Epithelial cell of proximal tubule (primary cell): ENCODE data around the gene SNX9. TPM values are rescaled to one million over a fixed set of nuclear protein-coding genes. Genes with fewer than 3 reads are reported as not detected.
"Not testable (repeated sequence)": the region's sequence is repeated elsewhere in the genome, so short reads cannot be mapped to it uniquely, and the experiment has no call there.

ENCODE experiments used
- DNase-seq: peaks from one replicate; pipeline ENCODE4 v3.0.0-alpha.2; 2011; ENCODE audit warnings: low read depth
- H3K4me3 ChIP-seq: 2 replicates; pipeline ENCODE4 v1.5.1; 2011; ENCODE audit warnings: low read depth, mild to moderate bottlenecking, low read length
- total RNA-seq: library from RNA; depleted of rRNA; stranded (reverse); fragments of >200 nt; gene quantifications from 2 replicates; pipeline ENCODE4 v1.2.3, GENCODE V29; 2015
- TF ChIP-seq, protein P1 (sequence below): conservative IDR thresholded peaks from 2 replicates; pipeline ENCODE4 v1.5.1; 2012; ENCODE audit warnings: low read depth, mild to moderate bottlenecking, low read length

SNX9 gene
- total RNA-seq, 1 donor from 2014 or later, result 51.3 TPM

DNA sequence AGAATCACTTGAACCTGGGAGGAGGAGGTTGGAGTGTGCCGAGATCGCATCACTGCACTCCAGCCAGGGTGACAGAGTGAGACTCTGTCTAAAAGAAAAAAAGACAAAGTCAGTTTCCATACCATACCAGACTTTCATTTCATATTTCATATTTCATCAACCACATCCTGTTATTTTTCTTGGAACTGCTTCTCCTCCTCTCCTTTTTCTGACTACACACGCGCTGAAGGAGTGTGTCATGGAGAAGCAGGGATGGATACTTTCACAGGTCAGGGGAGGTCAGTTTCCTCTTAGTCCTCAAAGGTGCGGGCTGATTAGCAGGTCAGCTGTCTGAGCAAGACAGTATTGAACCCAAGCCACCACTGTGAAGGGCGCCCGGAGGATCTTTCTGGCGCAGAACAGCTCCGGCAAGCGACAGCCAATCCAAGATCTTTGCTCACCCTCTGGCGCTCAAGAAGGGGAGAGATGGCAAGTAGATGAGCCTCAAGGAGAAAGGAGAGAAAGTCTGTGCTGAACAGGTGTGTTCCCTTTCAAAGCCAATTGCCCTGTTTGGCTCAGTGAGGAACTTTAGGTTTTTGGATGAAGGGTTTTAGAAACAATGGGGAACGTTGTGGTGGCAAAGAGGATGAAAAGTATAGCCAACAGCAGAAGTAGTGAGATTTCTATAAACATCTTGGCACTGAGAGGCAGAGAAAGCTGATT lies 139.7 kb downstream of the SNX9 start:
- TF ChIP-seq, protein P1, sequence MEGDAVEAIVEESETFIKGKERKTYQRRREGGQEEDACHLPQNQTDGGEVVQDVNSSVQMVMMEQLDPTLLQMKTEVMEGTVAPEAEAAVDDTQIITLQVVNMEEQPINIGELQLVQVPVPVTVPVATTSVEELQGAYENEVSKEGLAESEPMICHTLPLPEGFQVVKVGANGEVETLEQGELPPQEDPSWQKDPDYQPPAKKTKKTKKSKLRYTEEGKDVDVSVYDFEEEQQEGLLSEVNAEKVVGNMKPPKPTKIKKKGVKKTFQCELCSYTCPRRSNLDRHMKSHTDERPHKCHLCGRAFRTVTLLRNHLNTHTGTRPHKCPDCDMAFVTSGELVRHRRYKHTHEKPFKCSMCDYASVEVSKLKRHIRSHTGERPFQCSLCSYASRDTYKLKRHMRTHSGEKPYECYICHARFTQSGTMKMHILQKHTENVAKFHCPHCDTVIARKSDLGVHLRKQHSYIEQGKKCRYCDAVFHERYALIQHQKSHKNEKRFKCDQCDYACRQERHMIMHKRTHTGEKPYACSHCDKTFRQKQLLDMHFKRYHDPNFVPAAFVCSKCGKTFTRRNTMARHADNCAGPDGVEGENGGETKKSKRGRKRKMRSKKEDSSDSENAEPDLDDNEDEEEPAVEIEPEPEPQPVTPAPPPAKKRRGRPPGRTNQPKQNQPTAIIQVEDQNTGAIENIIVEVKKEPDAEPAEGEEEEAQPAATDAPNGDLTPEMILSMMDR, result no peak
- DNase-seq, result no peak

DNA sequence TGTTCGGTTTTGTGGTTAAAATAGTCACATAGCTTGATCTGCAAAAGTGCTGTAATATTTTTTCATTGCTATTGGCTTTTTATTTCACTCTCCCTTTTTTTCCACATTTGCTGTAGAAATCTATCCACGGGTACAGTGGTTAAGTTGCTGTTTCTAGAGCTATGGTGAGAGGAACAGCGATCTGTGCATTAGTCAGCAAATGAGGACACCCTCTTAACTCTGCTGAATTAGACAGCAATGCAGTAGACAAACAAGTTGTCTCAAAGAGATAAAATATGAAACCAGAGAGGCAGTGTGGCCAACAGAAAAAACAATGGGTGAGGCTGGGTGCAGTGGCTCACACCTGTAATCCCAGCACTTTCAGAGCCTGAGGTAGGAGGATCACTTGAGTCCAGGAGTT lies 141.1 kb downstream of the SNX9 start:
- no peak overlapping the region for H3K4me3 ChIP-seq
- DNase-seq, result no peak
- TF ChIP-seq, protein P1, result no peak

More for the DNA sequence above, 139.7 kb downstream of the SNX9 start:
- H3K4me3 ChIP-seq, result no peak overlapping the region

GRCh38 chr6:157965387-157965786 lies 142.3 kb downstream of the SNX9 start:
- H3K4me3 ChIP-seq, result no peak overlapping the region
- DNase-seq, result no peak
- TF ChIP-seq, protein P1, result no peak

DNA sequence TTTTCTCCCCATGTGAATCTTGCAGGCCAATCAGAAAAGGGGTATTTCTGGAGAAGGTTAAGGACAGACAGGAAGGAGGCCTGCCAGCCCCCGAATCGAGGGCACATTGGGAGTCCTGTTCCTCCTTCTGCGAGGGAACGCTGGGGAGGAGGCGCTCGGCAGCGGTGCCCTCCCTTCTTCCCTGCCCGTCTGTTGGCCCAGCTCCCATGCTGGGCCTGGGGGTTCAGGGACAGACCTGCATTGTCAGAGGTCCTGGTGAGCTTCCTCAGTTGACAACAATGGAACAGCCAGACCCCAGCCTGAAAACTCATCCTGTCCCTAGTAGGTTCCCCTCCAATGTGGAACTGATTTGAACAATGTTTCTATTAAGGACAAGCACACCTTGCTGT lies 143.5 kb downstream of the SNX9 start:
- DNase-seq, result no peak
- TF ChIP-seq, protein P1, result no peak
- H3K4me3 ChIP-seq, result no peak overlapping the region

GRCh38 chr6:157967020-157967419 lies 144.0 kb downstream of the SNX9 start:
- DNase-seq, result no peak
- TF ChIP-seq, protein P1, result no peak
- no peak overlapping the region for H3K4me3 ChIP-seq

GRCh38 chr6:157967486-157967885 lies 144.4 kb downstream of the SNX9 start:
- TF ChIP-seq, protein P1, result no peak
- no peak for DNase-seq
- no peak overlapping the region for H3K4me3 ChIP-seq

DNA sequence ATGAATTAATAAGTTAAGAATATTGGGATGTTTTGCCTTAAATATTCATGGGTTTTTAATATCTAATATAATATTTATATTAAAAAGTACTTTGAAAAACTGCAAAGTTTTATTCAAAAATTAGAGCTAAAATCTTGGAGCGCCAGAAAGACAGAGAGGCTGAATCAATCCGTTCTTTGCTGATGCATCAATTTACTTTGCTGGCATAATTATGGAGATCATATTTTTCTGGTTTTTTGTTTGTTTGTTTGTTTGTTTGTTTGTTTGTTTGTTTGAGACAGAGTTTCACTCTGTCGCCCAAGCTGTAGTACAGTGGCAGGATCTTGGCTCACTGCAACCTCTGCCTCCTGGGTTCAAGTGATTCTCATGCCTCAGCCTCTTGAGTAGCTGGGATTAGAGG lies 149.1 kb downstream of the SNX9 start:
- not testable (repeated sequence) for DNase-seq, H3K4me3 ChIP-seq
